Islet of Langerhans (tissue), 1 donor: ENCODE measurements around the gene AFG3L2.

Source experiments
- FAIRE-seq: peaks from one replicate; lab custom pipeline; 2011; peaks lifted over from hg19 to GRCh38; lab: Jason Lieb, UNC

AFG3L2 gene

DNA sequence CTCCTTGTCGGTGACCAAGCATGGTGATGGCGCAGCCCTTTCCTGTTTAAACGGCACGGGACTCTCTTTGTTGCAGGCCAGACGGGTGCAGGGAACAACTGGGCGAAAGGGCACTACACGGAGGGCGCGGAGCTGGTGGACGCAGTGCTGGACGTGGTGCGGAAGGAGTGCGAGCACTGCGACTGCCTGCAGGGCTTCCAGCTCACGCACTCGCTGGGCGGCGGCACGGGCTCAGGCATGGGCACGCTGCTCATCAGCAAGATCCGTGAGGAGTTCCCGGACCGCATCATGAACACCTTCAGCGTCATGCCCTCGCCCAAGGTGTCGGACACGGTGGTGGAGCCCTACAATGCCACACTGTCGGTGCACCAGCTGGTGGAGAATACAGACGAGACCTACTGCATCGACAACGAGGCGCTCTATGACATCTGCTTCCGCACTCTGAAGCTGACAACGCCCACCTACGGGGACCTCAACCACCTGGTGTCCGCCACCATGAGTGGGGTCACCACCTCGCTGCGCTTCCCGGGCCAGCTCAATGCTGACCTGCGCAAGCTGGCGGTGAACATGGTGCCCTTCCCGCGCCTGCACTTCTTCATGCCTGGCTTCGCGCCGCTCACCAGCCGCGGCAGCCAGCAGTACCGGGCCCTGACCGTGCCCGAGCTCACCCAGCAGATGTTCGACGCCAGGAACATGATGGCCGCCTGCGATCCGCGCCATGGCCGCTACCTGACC lies 51.9 kb downstream of the AFG3L2 start:
- FAIRE-seq = no peak

DNA sequence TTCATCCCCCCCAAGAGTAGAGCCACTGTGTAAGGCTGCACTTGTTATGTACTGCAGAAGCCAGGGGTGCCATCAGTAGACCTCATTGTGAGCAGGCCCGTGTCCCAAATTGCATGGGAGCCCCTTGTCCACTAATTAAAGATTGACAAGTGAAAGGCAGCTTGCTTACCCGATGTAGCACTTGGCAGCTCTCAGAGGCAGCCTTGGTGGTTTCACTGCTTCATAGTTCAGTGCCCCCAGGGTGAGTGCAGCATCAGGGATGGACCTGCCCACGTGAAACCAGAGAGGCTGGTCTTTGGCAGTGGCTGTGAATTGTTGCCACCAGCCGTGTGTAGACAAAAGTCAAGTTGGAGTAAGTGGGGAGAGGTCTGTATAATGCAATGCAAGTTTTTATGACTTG lies 55.7 kb downstream of the AFG3L2 start:
- FAIRE-seq = no peak

GRCh38 chr18:12318857-12319256 lies 58.2 kb downstream of the AFG3L2 start:
- FAIRE-seq = no peak

- no peak for FAIRE-seq
Measured at GRCh38 chr18:12318334-12318697, 58.7 kb downstream of the AFG3L2 start.

DNA sequence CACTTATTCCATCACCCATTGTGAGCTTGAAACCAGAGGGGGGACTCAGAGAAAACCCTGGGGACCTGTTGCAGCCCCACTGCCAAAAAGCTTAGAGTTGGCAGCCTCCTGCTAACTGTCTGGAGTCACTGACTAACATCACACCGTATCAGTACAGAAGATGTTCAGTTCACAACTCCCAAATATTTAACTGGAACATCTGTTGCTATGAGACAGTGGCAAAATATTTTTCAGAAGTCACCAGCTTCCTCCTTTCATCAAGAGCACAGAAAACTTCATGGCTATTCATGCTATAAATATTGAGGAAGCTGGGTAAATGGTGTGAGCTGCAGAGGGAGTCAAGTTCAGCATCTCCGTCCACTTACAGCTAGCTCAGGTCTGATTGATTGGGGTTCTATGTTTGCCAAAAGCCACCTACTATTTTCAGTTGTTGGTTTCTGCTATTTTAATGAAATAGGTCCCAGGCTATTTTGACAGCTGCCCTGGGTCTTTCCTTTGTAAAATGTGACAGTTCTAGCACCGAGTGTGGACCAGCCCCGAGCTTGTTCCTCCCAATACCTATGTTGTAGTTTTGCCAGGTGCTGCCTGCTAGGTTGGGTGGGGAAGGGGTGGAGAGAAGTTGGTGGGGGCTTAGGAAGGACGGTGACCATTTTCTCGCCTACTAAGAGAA lies 59.2 kb downstream of the AFG3L2 start:
- FAIRE-seq = no peak

DNA sequence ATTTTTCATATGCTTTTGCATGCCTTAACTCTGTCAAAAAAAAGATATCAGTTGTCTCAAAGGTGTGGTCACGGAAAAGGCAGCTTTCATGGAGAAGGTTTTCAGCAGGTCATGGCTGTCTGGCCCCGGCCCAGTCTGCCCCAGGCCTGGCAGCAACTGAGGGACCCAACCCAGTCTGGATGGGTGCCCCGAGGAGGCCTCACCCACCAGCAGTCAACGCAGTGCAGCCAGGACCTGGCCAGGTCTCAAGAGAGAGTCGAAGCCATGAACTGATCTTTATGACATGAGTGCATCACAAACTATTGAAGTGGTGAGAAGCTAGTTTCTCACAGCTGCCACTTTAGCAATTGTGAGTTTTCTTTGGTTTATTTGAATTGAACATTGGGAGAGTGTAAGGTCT lies 61.1 kb downstream of the AFG3L2 start:
- no peak for FAIRE-seq

GRCh38 chr18:12315490-12315889 lies 61.5 kb downstream of the AFG3L2 start:
- FAIRE-seq = no peak

DNA sequence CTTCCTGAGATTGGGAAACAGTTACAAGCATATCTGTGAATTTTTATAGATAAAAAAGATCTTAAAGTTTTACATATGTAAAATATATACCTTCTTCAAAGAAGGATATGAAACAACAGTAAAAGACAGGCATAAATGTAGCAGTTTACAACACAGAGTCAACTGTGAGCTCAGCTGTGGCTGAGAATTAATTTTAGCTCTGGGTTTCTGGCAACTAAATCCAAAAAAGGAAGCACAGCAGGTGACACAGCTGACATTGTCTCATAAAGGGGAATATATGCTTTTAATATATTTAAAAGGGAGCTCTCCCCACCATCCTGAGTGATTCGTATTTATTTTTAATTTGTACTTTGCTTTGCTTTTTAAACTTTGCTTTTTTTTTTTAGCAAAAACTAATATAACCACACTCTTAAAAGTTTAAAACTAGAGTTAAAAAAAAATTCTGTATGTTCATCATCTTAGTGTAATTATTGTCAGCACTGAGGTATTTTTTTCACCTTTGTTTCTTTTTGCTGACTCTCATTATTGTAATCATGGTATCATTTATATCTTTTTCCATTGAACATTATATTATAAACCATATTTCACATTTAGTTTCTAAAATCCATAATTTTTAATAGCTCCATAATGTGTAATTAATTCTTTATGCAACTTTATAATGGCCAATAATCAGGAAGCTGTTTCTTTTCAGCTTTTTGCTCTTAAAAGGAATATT lies 62.3 kb downstream of the AFG3L2 start:
- FAIRE-seq = no peak

GRCh38 chr18:12313530-12314245 lies 63.3 kb downstream of the AFG3L2 start:
- FAIRE-seq = no peak

- FAIRE-seq = no peak
Measured at GRCh38 chr18:12312976-12313375, 64.1 kb downstream of the AFG3L2 start.

GRCh38 chr18:12310762-12311161 lies 66.3 kb downstream of the AFG3L2 start:
- FAIRE-seq = no peak

GRCh38 chr18:12309683-12310198 lies 67.3 kb downstream of the AFG3L2 start:
- FAIRE-seq = no peak

GRCh38 chr18:12308386-12309100 lies 68.5 kb downstream of the AFG3L2 start:
- FAIRE-seq = no peak

DNA sequence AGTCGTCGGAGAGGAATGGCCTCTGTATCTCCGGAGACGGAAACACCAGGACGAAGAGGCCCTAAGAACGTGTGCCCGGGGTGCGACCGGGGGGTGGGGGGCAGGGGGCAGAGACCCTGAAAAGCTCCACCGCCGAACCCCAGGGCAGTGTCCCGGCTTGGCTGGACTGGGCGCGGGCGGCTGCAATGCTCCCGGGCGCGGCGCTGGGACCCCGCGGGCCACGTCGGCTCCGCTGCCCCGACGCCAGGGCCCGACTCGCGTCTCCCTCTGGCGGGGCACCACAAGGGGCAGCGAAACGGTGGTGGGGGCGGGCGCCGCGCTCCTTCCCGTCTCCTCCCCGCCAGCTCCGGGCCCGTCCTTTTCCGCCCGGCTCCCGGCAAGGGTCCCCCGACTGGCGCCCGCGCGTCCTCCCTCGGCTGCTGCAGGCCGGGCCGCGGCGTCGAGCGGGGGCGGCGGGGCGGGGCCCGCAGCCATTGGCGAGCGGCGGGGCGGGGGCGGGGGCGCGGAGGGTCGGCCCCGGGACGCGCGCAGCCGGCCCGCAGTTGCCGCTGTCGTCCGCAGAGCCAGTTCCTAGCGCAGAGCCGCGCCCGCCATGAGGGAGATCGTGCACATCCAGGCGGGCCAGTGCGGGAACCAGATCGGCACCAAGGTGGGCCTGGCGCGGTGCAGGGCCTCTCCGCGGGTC lies 69.2 kb downstream of the AFG3L2 start, which contains the start of gene TUBB6:
Gene TUBB6, plus strand, starts transcription at position 541 of the 685 bp plus-strand sequence. Its CDS starts 52 bp downstream, at position 593.
- FAIRE-seq = no peak

- no peak for FAIRE-seq
Measured at GRCh38 chr18:12306752-12307700, 70.0 kb downstream of the AFG3L2 start.

DNA sequence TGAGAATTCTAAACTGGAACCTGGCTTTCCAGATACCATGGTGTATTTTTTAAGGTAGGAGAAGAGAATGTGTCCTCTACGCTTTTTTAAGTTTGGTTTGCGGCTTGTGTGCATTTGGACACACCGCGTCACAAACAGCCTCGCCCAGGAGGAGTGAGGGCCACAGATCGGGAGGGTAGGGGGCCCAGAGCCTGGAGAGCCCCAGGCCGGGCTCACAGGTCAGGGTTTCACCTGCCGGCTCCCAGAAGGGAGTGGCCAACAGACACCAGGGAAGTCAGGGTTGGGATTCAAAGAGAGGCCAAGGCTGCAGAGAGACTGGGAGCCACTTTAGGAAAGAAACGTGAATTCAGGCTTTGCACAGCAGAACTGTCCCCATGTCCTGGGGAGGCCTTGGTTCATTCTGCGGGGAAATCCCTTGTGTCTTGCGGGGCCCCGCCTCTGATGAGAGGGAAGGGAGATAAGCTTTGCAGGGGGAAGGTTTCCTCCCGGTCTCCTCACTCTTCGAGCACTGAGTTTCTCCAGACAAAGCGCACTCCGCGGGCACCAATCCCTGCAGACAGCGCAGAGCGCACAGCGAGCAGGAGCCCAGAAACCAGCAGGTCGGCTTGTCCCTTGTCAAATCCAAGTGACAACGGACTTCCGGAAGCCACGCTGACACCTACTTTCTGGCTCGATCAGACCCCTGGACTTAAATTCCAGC lies 70.9 kb downstream of the AFG3L2 start:
- no peak for FAIRE-seq

GRCh38 chr18:12305211-12305610 lies 71.8 kb downstream of the AFG3L2 start:
- FAIRE-seq = no peak

- peak; percentile 27 for FAIRE-seq
Measured at GRCh38 chr18:12304351-12305210, 72.4 kb downstream of the AFG3L2 start.
